ENCODE data around the gene ZFP90.

Gene ZFP90

DNA sequence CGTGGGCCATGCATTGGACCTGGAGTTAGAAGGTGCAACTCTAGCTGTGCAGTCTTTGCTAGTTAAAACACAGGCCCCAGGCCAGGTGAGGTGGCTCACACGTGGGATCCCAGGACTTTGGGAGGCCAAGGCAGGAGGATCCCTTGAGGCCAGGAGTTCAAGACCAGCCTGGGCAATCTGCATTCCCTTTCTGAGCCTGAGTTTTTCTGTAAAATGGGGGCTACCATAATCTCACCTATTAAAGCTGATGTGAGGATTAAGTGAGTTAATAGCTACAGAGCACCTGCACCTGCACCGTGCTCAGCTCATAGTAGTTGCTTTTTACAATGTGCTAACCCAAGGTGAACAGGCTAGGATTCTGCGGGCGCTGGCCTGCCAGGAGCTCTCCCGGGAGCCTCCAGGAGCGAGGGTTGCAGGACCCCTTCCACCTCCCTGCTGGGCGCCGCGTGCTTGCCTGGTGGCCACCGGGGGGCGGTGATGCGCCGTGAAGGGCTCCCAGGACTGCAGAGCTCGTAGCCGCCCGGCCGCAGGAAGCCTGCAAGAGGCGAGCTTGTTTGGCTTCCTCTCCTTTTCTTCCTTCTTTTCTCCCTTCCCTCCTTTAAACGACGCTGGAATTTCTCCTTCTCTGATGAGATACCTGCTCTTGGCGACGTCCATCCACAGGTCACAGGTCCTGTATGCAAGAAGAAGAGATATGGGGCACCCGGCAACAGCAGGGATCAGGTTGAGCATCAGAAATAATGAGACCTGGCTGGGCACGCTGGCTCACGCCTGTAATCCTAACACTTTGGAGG is 51.3 kb downstream of the ZFP90 start:
- DNase-seq (ENCODE audit: low spot score): peak; percentile 40

DNA sequence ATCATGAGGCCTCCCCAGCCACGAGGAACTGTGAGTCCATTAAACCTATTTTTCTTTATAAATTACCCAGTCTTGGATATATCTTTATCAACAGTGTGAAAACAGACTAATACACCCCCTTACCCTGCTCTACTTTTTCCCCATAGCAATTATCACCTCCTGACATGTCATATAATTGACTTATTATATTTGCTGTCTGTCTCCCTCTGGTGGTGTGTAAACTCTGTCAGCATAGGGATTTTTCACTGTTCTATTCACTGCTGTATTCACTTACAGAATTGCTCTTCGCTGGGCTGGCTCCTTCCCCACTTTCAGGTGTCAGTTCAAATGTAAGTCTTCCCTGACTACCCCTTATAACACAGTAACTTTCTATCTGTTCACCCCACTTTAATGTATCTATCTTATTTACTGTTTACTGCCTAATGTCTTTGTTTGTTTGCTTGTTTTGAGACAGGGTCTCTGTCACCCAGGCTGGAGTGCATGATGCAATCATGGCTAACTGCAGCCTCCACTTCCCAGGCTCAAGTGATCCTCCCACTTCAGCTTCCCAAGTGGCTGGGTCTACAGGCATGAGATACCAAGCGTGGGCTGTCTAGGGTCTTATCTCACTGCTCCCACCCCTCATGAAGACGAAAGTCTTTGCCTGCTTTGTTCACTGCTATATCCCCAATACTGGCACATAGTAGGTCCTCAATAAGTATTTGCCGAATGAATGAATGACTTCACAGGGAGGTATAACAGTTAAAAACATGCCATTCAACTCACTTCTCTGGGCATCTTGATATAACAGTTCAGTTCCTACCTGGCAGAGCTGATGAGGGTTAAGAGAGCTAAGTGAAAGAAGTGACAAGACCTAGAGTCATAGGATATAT is 53.6 kb downstream of the ZFP90 start:
- peak; percentile 14 for DNase-seq (ENCODE audit: low spot score)

DNA sequence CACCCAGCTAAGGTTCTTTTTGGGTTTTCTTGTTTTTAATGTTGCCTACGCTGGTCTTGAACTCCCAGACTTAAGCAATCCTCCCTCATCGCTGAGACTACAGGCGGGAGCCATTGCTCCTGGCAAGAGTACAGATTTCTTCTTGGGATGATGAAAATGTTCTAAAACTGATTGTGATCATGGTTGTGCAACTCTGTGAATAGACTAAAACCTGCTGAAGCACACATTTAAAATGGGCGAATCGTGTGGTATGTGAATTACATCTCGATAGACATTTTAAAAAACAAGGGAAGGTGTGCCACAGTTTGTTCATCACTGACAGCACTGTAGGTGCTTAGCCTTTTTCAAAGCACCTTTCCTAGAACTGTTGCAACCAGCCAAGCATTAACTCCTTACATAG is 57.2 kb downstream of the ZFP90 start:
- no peak for DNase-seq (ENCODE audit: low spot score)

DNA sequence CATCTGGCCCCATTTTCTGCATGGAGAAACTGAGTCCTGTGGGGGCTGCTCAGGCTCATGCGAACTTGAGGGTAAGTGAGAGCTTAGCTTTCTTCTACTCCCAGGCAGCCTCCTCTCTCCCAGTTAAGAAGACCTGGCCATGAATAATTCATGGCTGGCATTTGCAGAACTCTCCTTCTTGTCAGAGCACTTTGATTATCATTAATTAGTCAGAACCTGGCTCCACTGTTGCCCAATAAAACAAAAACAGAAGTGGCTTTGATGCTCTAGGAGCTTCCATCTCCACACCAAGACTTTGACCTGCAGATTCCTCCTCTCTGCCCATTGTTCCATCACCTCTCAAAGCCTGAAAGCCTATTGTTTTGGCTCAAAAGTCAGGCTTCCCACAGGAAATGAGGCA is 60.5 kb downstream of the ZFP90 start:
- no peak for DNase-seq (ENCODE audit: low spot score)

DNA sequence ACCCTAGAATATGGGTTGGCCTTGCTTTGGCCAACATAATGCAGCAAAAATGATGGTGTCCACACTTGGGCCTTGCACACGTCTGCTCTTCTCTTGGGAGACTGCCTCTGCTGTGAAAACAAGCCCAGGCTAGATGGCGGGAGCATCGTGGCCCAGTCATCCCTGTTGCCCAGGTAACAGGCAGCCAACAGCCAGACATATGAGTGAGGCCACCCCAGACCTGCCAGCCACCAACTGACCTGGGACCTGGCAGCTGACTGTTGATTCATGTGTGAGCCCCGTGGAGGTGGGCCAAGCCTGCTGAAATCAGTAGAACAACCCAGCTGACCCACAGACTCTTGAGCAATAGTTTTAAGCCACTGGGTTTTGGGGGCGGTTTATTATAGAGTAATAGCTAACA is 66.7 kb downstream of the ZFP90 start:
- DNase-seq (ENCODE audit: low spot score): no peak

DNA sequence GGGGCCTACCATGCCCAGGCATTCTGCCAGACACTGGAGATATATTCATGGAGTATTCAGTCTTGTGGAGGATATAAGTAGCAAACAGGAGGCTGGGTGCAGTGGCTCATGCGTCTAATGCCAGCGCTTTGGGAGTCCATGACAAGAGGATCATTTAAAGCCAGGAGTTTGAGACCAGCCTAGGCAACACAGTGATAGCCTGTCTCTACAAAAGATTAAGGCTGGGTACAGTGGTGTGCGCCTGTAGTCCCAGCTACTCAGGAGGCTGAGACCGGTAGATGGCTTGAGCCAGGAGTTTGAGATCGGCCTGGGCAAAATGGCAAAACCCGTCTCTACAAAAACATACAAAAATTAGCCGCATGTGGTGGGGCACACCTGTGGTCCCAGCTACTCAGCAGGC is 68.4 kb downstream of the ZFP90 start:
- DNase-seq (ENCODE audit: low spot score): no peak

DNA sequence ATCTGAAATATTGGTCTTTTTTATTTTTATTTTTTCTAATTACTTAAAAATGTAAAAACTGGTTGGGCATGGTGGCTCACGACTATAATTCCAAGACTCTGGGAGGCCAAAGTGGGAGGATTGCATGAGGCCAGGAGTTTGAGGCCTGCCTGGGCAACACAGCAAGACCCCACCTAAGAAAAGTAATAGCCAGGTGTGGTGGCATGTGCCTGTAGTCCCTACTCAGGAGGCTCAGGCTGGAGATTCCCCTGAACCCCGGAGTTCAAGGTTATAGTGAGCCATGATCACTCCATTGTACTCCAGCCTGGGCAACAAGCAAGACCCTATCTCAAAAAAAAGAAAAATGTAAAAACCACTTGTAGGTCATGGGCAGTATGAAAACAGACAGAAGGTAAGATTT is 69.2 kb downstream of the ZFP90 start:
- DNase-seq (ENCODE audit: low spot score): no peak

DNA sequence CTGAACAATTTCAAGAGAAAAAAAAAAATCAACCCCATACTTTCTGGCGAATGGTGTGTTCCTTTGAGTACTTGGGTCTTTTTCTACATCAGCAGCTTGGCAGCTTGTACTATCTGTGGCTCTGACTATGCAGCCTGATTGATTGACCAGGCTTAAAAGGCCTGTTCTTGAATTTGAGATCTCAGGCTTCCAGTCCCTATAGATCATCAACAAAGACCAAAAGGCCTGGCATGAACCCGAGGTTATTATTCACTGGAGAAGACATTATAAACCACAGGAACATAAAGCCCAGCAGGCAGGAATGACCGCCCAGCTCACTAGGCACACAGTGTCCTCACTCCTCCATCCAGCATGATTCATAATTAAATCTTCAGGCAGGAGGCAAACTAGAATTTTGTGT is 73.9 kb downstream of the ZFP90 start:
- DNase-seq (ENCODE audit: low spot score): no peak

DNA sequence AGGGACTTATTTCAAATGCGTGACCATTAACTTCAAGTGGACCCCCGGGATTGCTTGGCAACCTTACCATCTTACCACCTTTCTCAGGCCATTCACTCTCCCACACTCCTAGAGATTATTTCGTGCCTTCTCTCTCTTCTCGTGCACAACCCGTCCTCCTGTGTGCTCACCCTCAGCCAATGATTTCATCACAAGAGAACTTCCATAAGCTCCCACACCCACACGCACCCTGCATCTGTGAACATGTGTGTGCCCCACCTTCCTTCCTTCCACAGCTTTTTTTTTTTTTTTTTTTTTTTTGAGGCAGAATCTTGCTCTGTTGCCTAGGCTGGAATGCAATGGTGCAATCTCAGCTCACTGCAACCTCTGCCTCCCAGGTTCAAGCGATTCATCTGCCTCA is 78.6 kb downstream of the ZFP90 start:
- DNase-seq (ENCODE audit: low spot score): no peak

Measured in CD4-positive, alpha-beta T cell treated with Interleukin-6 at 100 ng/mL for 8 hours (primary cell).